GM12891 (cell line): ENCODE results near the gene CFAP206.

Source experiments
- POLR2A ChIP-seq: IDR thresholded peaks from 2 replicates; pipeline ENCODE4 v1.6.1; 2011; ENCODE audit warnings: low read depth, low read length, control low read depth
- POLR2AphosphoS5 ChIP-seq: IDR thresholded peaks from 2 replicates; pipeline ENCODE4 v1.6.1; 2011; ENCODE audit warnings: low read depth, low read length, control low read depth
- TAF1 ChIP-seq: IDR thresholded peaks from 2 replicates; pipeline ENCODE4 v1.6.1; 2011; ENCODE audit warnings: low read depth, low read length, control low read depth

DNA sequence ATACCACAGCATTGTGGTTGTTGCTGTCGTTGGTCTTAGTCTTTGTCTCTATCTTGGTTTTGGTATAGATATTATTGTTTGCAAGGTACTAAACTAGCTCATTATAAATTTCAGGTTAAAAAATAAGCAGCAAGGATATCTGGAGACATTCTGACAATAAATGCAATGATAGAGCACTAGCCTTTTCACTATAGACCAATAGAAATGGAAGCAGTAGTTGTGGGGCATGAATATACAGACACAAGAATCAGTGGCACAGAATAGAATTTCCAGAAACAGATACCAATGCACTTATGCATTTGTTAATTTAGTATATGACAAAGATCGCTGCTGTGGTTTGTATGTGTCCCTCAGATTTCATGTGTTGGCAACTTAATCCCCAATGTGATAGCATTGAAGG lies 31.1 kb upstream of the CFAP206 start:
- TF ChIP-seq POLR2AphosphoS5 (no peak), POLR2A (no peak), TAF1 (no peak)
